ENCODE data around the gene ACTMAP. TPM values are rescaled to one million over a fixed set of nuclear protein-coding genes. Genes with fewer than 3 reads are reported as not detected.

ACTMAP gene
- total and polyA plus RNA-seq, 2 of the 8 experiments (the other 6 are each of a cell fraction or from before 2014, with no cell fraction given), result 24.1 to 26.5 TPM

GRCh38 chr19:40704491-40705361 lies 45.6 kb downstream of the ACTMAP start (continued):
- no peak for TF ChIP-seq ATF2 (IDR thresholded peaks at IDR 0.05; ENCODE audit: low read length)
- no peak for TF ChIP-seq SUZ12 (IDR thresholded peaks at IDR 0.05; ENCODE audit: low read length)
- no peak for TF ChIP-seq JUN (IDR thresholded peaks at IDR 0.05; ENCODE audit: low read depth, low read length)
- no peak for TF ChIP-seq CBX8 (IDR thresholded peaks at IDR 0.05; ENCODE audit: borderline replicate concordance, low read depth, low read length)
- TF ChIP-seq SP1 (IDR thresholded peaks at IDR 0.05; ENCODE audit: low read depth, low read length), result no peak
- TF ChIP-seq ZNF274 (IDR thresholded peaks at IDR 0.05; ENCODE audit: borderline replicate concordance, extremely low read depth, low read length), result no peak
- no peak for TF ChIP-seq KDM4A (IDR thresholded peaks at IDR 0.05; ENCODE audit: low read depth, low read length, severe bottlenecking)
- TF ChIP-seq BCL11A (IDR thresholded peaks at IDR 0.05; ENCODE audit: low read depth in 2 of 2, low read length in 2 of 2), result no peak
- TF ChIP-seq ASH2L (IDR thresholded peaks at IDR 0.05; ENCODE audit: low read length), result no peak

Measured in H1 (cell line).